DMS 273 (cell line): Measurements from ENCODE around the gene CMAS.
"Not testable (repeated sequence)": the region's sequence is repeated elsewhere in the genome, so short reads cannot be mapped to it uniquely, and the experiment has no call there.

ENCODE experiments used
- DNase-seq: peaks from one replicate; lab custom pipeline; 2025; ENCODE audit not compliant: unreplicated experiment; lab: John Stamatoyannopoulos, UW

CMAS gene

GRCh38 chr12:22046968-22047390 lies 961 bp downstream of the CMAS start:
- no peak for DNase-seq

- DNase-seq = no peak
Measured at GRCh38 chr12:22047494-22047893, 1.5 kb downstream of the CMAS start.

DNA sequence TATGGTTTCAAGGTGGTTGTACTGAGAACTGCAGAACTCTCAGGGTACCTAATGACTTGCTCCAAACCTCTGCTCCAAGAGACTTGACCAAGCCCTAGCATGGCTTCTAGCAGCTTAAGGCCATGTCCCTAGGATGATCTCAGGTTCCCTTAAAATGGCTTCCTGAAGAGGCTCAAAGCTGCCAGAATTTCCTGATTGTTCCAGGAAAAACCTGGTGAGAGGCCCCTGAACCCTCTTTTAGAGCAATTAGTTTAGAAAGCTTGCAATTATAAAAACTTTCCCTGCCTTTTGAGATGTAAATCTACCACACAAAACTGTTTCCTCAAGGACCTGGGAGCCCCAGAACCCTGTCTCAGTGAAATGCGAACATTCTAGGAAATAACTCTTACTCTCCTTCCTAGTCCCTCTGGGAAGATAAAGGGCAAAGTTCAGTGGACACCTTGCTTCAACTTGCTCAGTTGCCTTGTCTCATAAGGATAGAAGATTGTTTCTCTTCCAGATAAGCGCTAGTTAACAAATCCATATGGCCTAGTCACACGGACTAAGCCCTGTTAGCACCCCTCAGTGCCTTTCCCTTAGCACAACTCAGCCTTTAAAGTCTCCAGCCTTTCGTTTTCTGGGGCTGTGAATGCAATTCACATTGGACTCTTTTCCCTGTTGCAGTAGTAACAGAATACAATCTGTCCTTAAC lies 2.5 kb downstream of the CMAS start:
- DNase-seq = no peak

- DNase-seq = no peak
Measured at GRCh38 chr12:22050078-22050477, 4.1 kb downstream of the CMAS start.

DNA sequence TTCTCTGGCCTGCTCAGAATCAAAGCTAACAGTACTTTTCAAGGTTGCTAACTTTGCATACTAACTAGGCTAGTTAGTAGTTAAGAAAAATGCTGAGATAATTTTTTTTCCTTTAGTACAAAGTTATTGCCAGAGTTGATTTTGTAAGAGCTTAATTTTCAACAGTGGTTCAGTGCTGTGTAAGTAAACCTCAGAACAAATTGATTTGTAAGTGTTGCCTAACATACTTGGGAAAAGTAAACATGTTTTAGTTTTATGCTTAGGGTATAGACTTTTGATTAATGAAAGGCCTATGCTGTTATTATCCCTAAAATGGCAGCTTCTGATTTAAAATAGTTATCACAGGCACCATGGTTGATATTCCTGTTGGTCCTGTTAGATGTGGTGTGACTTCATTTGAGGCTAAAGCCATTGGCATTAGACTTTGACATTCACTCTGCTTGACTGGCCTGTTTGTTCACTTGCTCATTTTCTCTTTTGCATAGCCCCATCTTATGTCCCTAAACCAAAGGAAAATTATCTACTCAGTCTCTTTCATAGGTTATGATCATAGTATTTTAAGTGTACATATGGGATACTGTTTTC lies 5.2 kb downstream of the CMAS start:
- DNase-seq = no peak

GRCh38 chr12:22052994-22053393 lies 7.0 kb downstream of the CMAS start:
- DNase-seq = not testable (repeated sequence)

- no peak for DNase-seq
Measured at GRCh38 chr12:22054155-22054554, 8.1 kb downstream of the CMAS start.

- no peak for DNase-seq
Measured at GRCh38 chr12:22056607-22057006, 10.6 kb downstream of the CMAS start.

- no peak for DNase-seq
Measured at GRCh38 chr12:22059976-22060647, 14.1 kb downstream of the CMAS start.

DNA sequence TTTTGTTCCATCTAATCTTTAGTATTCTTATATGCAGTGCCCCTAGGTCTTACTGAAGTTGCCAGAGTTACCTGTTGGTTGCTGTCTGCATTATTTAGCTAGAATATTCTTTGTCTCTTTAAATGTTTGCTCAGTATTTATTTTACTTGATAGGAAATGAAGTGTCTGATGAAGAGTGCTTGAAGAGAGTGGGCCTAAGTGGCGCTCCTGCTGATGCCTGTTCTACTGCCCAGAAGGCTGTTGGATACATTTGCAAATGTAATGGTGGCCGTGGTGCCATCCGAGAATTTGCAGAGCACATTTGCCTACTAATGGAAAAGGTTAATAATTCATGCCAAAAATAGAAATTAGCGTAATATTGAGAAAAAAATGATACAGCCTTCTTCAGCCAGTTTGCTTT lies 18.9 kb downstream of the CMAS start:
- DNase-seq = no peak

DNA sequence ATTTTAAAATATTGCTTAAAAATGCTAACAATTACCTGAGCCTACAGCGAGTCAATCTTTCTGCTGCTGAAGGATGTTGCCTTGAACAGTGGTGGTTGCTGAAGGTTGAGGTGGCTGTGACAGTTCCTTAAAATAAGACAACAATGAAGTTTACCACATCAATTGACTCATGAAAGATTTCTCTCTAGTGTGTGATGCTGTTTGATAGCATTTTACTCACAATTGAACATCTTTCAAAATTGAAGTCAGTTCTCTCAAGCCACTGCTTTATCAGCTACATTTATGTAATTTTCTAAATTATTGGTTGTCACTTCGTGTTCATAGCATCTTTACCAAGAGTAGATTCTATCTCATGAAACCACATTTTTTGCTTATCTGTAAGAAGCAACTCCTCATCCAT lies 20.3 kb downstream of the CMAS start:
- no peak for DNase-seq

DNA sequence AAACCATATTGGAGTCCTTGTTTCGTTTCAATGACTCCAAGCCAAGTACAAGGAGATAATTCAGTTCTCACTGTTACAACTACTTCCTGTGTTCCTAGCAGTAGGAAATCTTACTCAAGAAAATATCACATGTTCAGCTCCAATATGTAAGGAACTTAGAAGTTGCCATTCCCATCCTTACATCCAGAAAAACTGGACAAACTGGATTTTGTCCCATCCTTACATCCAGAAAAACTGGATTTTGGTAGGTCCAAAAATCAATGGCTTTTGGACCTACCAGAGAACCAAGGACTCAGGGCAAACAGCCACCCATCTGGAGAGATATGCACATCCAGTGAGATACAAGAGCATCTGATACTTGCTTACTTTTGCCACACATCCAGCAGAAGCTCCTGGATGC lies 23.8 kb downstream of the CMAS start:
- no peak for DNase-seq

GRCh38 chr12:22082190-22082701 lies 36.2 kb downstream of the CMAS start:
- no peak for DNase-seq

- peak; percentile 27 for DNase-seq
Measured at GRCh38 chr12:22083167-22083566, 37.1 kb downstream of the CMAS start.

- no peak for DNase-seq
Measured at GRCh38 chr12:22084852-22085251, 38.8 kb downstream of the CMAS start.

DNA sequence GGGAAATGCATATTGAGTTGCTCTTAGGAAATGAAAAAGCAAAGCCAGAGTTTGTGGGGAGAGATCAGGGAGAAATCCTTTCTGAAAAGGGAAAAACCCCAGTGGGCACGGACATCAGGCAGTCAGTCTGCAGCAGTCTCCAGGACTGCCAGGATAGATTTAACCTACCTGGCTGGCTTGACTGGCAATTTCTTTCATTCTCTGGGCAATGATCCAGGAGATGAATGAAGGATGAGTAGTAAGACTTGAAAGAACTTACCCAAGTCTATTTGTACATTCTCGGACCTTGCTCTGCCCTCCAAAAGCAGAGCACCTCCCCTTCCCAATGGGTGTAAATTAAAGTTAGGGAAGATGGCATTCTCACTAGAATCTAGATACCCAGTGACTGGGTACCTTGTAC lies 42.9 kb downstream of the CMAS start:
- DNase-seq = no peak

GRCh38 chr12:22089486-22089885 lies 43.5 kb downstream of the CMAS start:
- no peak for DNase-seq

- not testable (repeated sequence) for DNase-seq
Measured at GRCh38 chr12:22099062-22099461, 53.0 kb downstream of the CMAS start.

GRCh38 chr12:22100958-22101748 lies 55.1 kb downstream of the CMAS start:
- DNase-seq = peak; percentile 7

DNA sequence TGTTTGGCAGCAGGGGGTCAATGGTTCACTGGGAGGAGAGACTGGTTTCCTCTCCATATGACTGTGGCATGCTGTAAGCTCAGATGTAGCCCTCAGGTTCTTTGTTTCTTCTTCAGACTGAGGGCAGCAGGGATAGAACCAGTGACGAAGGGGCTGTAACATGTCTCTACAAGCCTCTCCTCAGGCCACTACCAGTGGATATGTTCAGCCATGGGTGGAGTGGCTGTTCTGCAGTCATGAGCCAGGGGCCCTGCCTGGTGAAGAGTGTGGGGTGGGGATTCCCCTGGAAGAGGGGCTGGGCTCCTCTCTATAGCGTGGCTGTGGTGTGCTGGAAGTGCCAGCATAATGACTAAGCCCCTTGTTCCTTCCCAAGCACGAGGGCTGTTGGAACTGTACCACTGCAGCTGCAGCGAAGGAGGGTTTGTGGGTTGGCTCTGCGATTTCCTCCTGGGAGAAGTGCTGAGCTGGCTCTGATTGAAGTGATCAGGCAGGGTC lies 55.8 kb downstream of the CMAS start:
- DNase-seq = no peak

DNA sequence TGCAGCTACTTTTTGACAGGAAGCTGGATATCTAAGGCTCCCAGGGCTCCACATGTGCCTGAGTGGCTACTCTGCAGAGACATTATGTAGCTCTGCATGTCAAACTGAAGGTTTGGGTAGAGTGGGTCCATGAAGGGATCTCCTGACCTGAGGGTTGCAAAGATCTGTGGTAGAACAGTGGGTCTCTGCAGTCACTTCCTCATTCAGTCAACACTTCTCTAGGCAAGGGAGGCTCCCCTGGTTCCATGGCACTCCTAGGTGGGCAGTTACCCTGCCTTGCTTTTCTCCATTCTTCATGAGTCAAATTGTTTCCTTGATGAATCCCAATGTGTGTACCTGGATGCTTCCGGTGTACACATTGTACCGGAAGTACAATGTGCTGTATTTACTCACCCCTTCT lies 57.4 kb downstream of the CMAS start:
- DNase-seq = no peak
